Ascending aorta (tissue), 2 donors: ENCODE data around the gene SHANK3. TPM values are rescaled to one million over a fixed set of nuclear protein-coding genes. Genes with fewer than 3 reads are reported as not detected.

Experiments used
- DNase-seq, 2 donors: peaks; one replicate each; pipeline ENCODE4 v3.0.0-alpha.2; 2019; ENCODE audit warnings: low spot score in 2 of 2
- H3K27ac ChIP-seq, 2 donors: fragments of 200-600 bp; sonication (generic); one replicate each; pipeline ENCODE4 v1.5.1; 2016 to 2017; ENCODE audit warnings: mild to moderate bottlenecking in 1 of 2
- H3K27me3 ChIP-seq: fragments of 200-600 bp; sonication (generic); one replicate; pipeline ENCODE4 v1.5.1; 2017
- H3K36me3 ChIP-seq, 2 donors: fragments of 200-600 bp; sonication (generic); one replicate each; pipeline ENCODE4 v1.5.1; 2016
- H3K4me1 ChIP-seq, 2 donors: fragments of 200-600 bp; sonication (generic); one replicate each; pipeline ENCODE4 v1.5.1; 2016 to 2017; ENCODE audit warnings: mild to moderate bottlenecking in 1 of 2
- H3K4me3 ChIP-seq, 2 donors: fragments of 200-600 bp; sonication (generic); one replicate each; pipeline ENCODE4 v1.5.1; 2016 to 2017; ENCODE audit warnings: mild to moderate bottlenecking in 1 of 2
- H3K9me3 ChIP-seq, 2 donors: fragments of 200-600 bp; sonication (generic); one replicate each; pipeline ENCODE4 v1.5.1; 2016
- CTCF ChIP-seq, 3 experiments: fragments of 200-600 bp in 2 of 3; fragments of 450-650 bp in 1 of 3; sonication (generic) in 2 of 3; IDR thresholded peaks; one replicate each; pipeline ENCODE4 v1.5.1; 2016 to 2019; ENCODE audit warnings: antibody characterized with exemption in 3 of 3, mild to moderate bottlenecking in 1 of 3, moderate library complexity in 1 of 3
- intact Hi-C: fragments of 100-400 bp; cut with DNase I; formaldehyde crosslinking; loops from one replicate; pipeline ENCODE4 v1.15.1; 2023
- total RNA-seq: library from RNA; depleted of rRNA; stranded (reverse); fragments of >200 nt; gene quantifications from one replicate; pipeline ENCODE4 v1.1.0, GENCODE V29; 2016

SHANK3 gene
- total RNA-seq, 1 donor from 2014 or later = 128 TPM

DNA sequence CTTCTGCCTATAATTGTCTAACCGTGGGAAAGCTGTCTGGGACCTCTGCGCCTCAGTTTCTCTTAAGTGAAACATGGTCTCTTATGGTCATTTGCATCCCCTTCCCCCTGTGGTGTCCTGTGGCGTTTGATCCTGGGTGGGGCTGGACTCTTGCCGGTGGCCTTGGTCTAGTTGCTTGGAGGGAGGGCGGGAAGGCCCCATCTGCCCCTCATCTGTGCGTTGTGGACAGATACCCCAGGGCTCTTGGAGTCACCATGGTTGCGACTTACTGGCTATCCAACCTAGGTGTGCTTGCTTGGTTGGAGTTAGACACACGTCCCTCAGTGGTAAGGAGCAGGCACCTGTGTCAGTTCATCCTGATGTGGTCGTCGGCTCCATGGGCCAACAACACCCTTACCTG, 15.2 kb downstream of the SHANK3 start:
- Histone ChIP-seq H3K4me1 (no peaks in the 10 kb centered on the region), H3K27me3 (no peaks in the 10 kb centered on the region), H3K4me3 (no peak overlapping the region), H3K27ac (no peak overlapping the region), H3K36me3 (no peaks in the 10 kb centered on the region), H3K9me3 (no peaks in the 10 kb centered on the region)
- intact Hi-C loops = no loop called here
- TF ChIP-seq CTCF (IDR thresholded peaks at IDR 0.05) = no peak
- DNase-seq = no peak

GRCh38 chr22:50688448-50688847, 15.8 kb downstream of the SHANK3 start:
- H3K4me1 ChIP-seq = no peaks in the 10 kb centered on the region
- no peak for DNase-seq
- H3K4me3 ChIP-seq = no peak overlapping the region
- intact Hi-C loops = no loop called here
- H3K27me3 ChIP-seq = no peaks in the 10 kb centered on the region
- H3K36me3 ChIP-seq = no peaks in the 10 kb centered on the region
- no peak overlapping the region for H3K27ac ChIP-seq
- no peaks in the 10 kb centered on the region for H3K9me3 ChIP-seq
- no peak for TF ChIP-seq CTCF (IDR thresholded peaks at IDR 0.05)

DNA sequence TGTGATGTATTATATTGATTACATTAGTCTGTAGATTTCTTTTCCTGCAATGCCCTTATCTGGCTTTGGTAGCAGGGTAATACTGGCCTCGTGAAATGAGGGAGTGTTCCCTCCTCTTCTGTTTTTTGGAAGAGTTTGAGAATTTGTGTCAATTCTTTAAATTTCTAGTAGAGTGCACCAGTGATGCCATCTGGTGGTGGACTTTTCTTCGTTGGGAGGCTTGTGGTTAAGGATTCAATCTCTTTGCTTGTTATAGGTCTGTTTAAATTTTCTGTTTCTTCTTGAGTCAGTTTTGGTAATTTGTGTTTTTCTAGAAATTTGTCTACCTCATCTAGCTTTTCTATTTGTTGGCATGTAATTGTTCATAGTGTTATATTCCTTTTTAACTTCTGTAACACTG, 18.9 kb downstream of the SHANK3 start:
- Histone ChIP-seq H3K27ac (no peak overlapping the region), H3K4me1 (no peaks in the 10 kb centered on the region), H3K27me3 (no peaks in the 10 kb centered on the region), H3K36me3 (no peaks in the 10 kb centered on the region), H3K4me3 (no peak overlapping the region), H3K9me3 (no peaks in the 10 kb centered on the region)
- TF ChIP-seq CTCF (IDR thresholded peaks at IDR 0.05) = no peak
- intact Hi-C loops = no loop called here
- peak in 1 of 2 donors; percentile 50 for DNase-seq

DNA sequence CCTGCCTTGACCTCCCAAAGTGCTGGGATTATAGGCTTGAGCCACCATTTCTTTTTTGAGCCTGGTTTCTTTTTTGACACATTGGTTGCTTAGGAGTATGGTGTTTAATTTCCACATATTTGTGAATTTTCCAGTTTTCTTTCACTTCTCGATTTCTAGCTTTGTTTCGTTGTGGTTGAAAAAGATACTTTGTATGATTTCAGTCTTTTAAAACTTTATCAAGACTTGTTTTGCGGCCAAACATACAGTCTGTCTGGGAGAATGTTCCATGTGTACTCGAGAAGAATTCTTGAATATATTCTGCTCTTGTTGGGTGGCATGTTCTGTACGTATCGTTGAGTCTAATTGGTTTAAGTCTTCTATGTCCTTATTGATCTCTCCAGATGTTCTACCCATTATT, 20.8 kb downstream of the SHANK3 start:
- TF ChIP-seq CTCF (IDR thresholded peaks at IDR 0.05) = no peak
- no peaks in the 10 kb centered on the region for H3K36me3 ChIP-seq
- no peak for DNase-seq
- no peak overlapping the region for H3K27ac ChIP-seq
- H3K4me1 ChIP-seq = no peaks in the 10 kb centered on the region
- no peak overlapping the region for H3K4me3 ChIP-seq
- H3K27me3 ChIP-seq = no peaks in the 10 kb centered on the region
- intact Hi-C loops = no loop called here
- H3K9me3 ChIP-seq = no peaks in the 10 kb centered on the region

DNA sequence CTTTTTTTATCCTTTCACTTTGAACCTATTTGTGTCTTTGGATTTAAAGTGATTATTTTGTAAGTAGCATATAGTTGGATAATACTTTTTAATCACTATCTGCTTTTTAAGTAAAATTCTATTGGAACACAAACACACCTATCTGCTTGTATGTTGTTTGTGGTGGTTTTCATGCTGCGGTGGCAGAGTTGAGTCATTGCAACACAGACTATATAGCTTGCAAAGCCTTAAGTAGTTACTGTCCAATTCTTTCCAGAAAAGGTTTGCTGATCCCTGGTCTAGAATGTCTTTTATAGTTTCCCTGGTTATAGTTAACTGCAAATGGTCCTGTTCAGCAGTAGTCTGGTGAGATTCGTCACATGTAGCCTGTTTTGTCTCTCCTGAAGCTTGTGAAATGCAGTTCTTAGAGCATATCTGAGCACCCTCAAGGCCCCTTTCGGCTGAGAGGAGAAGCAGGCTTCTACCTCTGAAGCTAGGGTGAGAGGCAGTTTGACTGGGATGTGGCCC, 21.5 kb downstream of the SHANK3 start:
- no peaks in the 10 kb centered on the region for H3K36me3 ChIP-seq
- H3K27me3 ChIP-seq = no peaks in the 10 kb centered on the region
- no peak overlapping the region for H3K27ac ChIP-seq
- H3K9me3 ChIP-seq = no peaks in the 10 kb centered on the region
- no peak overlapping the region for H3K4me3 ChIP-seq
- intact Hi-C loops = no loop called here
- no peak for DNase-seq
- H3K4me1 ChIP-seq = no peaks in the 10 kb centered on the region
- TF ChIP-seq CTCF (IDR thresholded peaks at IDR 0.05) = no peak
